KG1 (cell line): Measurements from ENCODE around the gene NAA40.

ENCODE experiments used
- DNase-seq: peaks from one replicate; lab custom pipeline; 2025; lab: John Stamatoyannopoulos, UW

NAA40 gene

DNA sequence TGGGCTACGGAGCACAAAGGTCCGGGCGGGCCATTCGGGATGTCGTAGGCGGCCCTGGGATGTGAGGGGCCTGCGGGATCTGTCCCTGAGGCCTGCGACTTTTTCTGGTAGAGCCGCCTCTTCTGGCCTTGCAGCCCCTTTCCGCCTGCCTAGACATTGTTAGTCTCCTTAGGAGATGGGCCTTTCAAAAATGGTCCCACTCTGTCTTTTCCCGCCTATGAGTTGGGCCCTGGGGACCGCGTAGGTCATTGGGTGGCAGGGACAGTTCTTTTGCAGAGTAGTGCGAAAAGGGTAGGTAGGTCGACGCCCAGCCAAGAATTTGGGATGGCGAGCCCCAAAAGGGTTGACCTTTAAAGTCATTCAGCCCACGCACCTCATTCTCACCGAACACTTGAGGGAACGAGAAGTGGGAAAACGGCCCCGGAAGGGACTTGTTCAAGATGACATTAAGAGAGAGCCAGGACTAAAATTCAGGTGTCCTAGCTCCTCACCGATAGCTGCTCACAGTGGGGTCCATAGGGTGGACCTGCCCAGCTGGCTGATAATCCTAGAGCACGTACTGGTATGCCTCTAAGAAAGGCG, 48.2 kb downstream of the NAA40 start:
- no peak for DNase-seq

DNA sequence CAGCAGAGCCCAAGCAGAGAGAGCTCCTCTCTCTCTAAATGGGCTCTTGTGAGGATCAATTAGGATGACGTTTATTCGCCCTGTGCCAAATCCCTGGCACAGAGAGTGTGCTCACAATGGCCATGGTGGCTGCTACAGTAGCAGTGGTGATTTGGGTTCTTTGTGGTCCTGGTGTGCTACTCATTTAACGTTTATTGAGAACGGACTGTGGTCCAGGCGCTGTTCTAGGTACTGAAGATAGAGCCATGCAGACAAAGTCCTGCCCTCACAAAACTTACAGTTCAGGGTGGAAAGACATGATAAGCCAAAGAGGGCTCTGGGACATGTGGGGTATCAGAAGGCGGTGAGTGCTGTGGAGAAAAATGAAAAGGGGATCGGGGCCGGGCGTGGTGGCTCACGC, 52.8 kb downstream of the NAA40 start:
- no peak for DNase-seq

DNA sequence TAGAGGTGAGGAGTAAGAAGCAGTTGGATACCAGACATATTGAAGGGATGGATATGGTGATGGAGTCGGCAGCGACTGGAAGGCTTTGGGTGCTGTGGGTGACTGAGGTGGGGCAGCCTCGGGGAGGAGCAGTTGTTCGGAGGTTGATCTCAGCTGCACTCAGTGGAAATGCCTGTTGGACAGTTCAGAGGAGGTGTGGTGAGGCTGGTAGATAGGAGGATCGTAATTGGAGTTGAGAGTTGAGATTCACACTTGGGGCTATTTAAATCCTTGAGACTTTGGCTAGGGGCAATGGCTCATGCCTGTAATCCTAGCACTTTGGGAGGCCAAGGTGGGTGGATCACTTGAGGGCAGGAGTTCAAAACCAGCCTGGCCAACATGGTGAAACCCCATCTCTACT, 54.3 kb downstream of the NAA40 start:
- DNase-seq = no peak

DNA sequence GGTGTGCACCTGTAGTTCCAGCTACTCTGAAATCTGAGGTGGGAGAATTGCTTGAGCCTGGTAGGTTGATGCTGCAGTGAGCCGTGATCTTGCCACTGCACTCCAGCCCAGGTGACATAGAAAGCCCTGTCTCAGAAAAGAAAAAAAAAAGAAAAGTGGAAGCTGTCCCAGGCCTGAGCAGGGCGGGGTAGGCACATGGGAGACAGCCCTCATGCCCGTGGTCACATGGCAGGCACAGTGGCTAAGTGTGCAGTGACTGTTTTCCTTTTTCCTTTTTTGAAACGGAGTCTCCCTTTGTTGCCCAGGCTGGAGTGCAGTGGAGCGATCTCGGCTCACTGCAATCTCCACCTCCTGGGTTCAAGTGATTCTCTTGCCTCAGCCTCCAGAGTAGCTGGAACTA, 55.2 kb downstream of the NAA40 start:
- DNase-seq = no peak

DNA sequence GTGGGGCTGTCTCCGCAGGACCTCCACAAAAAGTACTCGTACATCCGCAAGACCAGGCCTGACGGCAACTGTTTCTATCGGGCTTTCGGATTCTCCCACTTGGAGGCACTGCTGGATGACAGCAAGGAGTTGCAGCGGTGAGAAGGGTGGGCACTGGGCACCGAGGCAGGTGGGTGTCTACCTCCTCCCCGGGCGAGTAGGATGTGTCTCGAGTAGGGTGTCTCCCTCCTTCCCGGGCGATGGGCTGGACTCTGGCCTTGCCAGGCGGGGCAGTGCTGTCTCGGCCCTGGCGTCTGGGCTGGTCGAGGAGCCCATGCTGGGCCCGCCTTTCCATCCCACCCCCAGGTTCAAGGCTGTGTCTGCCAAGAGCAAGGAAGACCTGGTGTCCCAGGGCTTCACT, 57.7 kb downstream of the NAA40 start:
- DNase-seq = no peak

DNA sequence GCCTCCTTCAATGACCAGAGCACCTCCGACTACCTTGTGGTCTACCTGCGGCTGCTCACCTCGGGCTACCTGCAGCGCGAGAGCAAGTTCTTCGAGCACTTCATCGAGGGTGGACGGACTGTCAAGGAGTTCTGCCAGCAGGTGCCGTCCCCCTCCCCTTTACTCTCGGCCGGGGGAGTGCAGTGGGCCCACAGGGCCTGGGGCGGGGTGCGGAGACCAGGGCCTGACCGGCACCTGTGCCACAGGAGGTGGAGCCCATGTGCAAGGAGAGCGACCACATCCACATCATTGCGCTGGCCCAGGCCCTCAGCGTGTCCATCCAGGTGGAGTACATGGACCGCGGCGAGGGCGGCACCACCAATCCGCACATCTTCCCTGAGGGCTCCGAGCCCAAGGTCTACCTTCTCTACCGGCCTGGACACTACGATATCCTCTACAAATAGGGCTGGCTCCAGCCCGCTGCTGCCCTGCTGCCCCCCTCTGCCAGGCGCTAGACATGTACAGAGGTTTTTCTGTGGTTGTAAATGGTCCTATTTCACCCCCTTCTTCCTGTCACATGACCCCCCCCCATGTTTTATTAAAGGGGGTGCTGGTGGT, 58.4 kb downstream of the NAA40 start:
- no peak for DNase-seq

DNA sequence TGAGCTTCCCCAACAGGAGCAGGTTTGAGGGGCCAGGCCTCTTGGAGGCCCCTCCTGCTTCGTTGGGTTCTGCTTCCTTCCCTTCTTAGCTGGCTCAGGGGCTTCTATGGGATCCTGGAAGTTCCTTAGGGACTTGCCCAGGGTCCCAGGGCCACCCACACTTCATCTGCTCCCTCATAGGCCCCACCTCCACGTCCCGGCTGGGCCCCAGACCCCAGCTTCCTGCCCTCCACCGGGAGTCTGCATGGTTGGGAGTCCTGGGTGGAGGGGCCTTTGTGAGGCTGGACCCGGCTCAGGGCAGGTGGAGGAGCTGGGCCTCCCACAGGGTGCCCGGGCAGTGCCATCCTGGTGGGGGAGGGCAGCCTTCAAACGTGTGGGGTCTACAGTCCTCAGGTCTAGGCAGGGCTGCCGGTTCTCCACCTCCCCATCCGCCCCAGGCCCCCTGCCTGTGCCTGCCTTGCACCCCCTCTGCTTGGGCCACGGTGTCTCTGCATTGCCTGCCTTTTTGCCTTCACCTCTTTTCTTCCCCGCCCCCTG, 59.1 kb downstream of the NAA40 start:
- no peak for DNase-seq

DNA sequence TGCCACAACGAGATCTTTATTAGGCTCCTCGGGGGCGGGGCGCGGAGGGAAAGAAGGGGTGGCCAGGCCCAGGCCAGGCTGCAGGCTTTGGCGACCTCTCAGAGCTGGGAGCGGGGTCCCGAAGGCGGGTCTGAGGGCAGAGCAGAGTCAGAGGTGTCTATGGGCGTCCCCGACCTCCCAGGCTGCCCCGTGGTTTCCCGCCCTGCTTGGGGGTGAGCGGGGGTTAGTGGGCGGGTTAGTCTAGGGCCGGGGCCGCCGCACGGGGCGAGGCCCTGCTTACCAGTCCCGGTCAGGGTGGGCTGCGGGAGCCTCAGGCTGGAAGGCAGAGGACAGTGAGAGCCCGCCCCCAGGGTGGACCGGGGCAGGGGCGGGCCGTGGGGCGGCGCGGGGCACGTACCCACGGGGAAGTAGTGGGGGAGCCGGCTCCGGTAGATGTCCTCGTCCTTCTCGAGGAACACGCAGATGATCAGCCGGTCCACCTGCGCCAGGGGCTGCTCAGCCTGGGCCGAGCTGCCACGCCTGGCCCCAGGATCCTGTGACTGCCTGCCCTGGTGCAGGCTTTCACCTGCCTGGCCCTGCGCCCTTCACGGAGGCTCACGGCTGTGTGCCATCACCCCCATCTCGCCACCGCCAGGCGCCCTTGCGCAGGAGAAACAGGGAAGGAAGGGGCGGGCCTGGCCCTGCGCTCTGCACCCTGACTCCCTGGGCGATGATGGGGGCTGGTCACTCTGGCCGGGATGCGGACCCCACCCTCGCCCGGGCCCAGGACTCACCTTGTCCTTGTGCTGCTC, 60.0 kb downstream of the NAA40 start:
- DNase-seq = no peak

DNA sequence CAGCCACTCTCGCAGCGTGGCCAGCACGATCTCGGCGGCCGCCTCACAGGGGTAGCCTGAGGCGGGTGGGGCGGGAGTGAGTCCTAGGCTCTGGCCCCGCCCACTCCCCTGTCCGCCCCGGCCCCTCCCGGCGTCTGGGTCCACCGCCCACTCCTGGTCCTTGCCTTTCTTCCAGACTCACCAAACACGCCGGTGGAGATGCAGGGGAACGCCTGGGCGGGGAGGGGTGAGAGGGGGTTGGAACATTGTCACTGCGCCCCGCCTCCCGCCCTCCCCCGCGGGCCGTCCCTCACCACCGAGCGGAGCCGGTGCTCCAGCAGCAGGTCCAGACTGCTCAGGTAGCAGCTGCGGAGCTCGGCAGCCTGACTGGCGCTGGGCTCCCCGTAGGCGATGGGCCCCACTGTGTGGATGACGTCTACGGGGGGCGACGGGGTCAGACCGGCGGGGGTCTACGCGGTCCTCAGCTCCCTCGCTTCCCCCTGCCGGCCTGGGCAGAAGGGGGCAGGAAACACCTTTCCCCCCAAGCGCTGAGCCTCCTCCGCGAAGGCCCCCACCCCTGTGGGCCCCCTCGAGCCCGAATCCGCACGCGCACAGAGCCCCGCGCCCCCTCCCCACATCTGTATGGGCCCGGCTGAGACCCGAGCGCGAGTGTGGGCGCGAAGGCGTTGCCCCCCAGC, 60.7 kb downstream of the NAA40 start:
- DNase-seq = no peak

DNA sequence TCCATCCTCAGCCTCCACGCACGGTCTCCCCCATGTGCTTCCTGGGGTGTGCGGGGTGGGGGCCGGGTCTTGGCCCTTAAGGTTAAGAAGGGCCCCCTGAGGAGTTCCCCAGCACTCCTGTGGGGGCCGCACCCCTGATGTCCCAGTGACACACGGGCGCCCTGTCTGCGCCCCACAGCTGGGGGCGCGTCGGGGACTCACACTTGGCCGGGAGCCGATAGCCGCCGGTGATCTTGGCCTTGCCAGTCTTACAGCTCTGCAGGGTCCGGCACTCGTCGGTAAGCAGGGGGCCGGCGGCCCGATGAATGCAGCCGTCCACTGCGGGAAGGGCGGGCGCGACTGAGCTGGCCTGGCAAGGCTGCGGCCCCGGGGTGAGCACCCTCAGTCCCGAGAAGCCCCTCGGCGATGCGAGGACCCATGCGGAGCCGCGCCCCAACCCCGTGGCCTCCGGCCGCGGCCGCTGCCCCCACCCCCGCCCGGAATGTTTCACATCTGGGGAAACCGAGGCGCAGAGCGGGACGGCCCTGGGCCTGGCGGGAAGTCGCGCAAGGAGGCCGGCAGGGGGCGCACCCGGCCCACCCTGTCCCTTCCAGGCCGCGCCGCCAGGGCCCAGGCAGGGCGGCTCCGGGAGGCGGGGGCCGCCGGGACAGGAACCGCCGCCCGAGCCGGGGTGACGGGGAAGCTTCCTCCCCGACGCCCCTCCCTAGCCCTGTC, 61.4 kb downstream of the NAA40 start:
- no peak for DNase-seq

DNA sequence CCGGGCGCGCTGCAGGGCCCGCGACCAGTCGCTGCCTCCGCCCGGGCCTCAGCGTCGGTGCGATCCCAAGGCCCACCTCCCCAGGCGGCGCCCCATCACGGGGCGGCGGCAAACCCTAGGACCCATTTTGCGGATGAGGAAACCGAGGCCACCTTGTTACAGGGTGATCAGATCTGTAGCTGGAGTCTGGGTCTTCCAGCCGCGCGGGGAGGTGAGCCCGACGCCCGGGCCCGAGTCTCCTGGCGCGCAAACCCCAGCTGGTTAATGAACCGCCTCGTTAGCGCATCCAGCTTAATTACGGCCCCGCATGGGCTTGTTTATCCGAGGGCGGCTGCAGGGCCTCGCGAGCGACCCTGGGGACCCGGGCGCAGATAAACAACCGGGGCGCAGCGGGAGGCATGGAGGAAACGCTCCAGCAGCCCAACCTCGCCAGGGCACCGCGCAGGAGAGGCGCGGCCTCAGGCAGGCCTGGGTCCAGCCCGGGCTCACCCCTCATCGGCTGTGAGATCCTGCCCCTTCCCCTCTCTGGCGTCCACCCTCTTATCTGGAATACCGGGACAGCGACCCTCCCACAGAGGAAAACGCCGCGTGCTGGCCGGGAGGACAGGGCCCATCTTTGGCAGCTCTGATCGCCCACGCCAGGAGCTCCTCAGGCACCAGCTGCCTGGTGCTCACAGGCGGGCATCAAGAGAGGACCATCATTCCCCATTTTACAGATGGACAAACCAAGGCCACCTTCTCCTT, 62.1 kb downstream of the NAA40 start:
- DNase-seq = no peak

DNA sequence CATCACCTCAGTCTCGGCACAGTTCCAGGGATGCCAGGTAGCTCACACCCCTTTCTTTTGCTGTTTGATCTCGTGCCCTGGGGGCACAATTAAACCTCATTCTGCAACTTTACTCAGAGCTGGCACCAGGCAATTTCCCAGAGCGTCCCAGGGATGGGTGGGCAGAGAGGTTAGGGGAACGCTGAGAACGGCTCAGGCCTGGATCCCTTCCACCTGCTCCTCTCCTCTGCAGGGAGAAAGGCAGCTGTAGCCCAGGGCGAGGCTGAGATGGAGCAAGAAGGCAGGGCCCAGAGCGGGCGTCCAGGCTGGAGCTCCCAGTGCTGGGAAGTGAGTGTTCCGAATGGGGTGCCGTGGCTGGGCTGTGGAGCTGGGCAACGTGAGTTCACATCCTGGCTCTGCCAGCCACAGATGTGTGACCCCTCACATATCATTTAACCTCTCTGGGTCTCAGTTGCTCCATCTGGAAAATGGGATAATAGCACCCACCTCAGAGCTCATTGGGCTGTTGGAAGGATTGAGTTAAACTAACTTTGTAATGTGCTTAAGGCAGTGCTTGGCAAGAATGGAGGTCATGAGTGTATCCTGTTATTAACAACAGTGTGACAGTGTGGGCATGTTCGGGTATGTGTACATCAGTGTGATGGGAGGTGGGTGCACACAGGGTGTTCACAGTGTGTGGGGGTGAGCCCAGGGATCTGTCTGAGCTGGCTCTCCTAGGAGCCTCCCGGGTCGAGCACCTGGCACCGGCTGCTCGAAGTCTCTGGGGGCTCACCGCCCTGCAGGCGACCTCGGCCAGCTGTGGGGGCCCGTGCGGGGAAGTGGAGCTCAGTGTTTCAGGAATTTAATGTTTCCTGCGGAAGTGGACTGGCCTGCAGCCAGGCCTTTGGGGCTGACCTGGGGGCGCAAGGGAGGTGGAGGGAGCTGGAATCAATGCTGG, 63.0 kb downstream of the NAA40 start:
- DNase-seq = peak; percentile 31

DNA sequence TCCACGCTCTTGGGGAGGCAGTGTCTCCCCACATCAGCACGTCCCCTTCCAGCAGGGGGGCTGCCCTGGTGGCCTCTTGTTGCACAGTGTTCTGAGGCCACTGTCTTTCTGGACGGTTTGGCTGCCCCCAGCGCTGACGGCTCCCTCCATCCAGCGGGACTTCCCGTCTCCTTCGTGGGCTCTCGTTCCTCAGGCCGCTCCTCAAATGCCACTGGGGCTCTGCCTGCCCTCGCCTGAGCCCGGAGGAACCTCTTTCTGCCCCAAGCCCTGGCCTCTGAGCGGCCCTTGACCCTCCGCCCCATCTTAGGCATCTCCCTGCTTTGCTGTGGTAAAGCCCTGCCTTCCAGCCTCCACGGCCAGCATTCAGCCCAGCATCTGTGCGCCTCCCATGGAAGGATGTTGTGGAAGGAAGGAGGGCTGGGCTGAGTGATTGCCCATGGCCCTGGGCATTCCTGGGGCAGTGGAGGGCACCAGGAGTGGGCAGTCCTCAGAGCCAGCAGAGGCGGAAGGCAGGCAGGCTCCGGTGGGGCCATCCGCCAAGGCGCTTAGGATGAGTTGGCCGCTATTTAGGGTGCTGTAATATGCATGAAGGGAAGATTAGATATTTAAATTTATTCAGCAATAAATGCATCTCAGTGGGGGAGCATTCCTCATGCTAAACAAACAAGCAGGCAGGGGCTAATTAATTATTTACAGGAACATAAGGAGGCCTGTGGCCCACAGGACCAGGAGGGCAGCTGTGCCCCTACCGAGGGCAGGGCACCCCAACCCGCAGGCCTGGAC, 65.2 kb downstream of the NAA40 start:
- DNase-seq = no peak

DNA sequence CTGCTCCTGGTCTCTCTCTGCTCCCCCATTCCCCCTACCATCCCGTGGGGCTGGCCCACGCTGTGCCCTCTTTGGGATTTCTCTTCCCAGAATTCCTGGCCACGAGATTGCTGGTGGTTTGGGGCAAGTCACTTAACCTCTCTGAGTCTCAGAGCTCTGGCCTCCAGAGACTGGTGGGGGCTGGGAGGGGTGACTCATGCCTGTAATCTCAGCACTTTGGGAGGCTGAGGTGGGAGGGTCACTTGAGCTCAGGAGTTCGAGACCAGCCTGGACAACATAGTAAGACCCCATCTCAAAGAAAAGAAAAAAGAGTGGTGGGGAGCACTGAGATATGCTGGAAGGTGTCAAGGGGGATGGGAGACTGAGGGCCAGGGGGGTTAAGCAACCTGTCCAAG, 65.8 kb downstream of the NAA40 start:
- DNase-seq = no peak

DNA sequence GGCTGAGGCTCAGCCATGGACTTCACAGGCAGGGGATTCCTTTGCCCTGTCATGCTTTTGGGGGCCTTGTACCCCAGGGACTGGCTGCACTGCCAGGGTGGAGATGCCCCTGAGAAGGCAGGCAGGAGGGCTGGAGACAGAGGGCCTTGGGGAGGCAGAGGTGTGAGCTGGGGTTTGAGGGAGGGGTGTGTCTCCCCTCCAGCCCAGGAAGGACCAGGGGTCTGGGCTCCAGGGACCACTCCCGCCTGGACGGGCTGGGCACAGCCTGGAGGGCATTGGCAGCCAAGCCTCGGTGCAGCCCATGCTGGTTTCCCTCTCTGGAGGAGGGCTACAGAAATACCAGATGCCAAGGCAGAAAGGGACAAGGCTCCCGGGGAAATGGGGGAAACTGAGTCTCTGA, 66.9 kb downstream of the NAA40 start:
- no peak for DNase-seq

DNA sequence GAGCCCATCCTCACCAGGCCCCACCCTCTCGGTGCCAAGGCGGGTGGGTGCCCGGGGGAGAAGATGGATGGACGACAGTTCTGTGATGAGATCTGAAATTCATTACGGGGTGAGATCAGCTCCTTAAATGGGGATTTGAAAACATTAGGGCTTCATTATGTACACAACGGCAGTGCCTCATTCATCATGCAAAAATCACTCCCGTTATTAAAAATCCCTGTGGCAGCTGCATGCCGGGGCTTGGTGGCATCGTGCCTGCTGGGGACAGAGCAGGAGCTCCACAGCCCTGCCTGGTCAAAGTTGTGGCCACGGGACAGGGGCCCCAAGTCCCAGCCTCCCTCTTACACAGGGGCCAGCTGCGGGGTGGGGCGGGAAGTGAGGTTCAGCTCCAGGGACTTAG, 67.6 kb downstream of the NAA40 start:
- no peak for DNase-seq
